GM12873 (cell line): ENCODE results near the gene SMARCA4.

ENCODE experiments used
- CTCF ChIP-seq: IDR thresholded peaks from 2 replicates; pipeline ENCODE4 v1.5.1; 2012; ENCODE audit warnings: low read depth, mild to moderate bottlenecking, moderate library complexity, low read length, control low read depth; ENCODE audit not compliant: insufficient read depth; ENCODE audit errors: missing control alignments

The SMARCA4 gene

GRCh38 chr19:10964903-10965302 is 4.1 kb downstream of the SMARCA4 start:
- TF ChIP-seq CTCF: peak; percentile 31

GRCh38 chr19:10965398-10965797 is 4.6 kb downstream of the SMARCA4 start:
- no peak for TF ChIP-seq CTCF

DNA sequence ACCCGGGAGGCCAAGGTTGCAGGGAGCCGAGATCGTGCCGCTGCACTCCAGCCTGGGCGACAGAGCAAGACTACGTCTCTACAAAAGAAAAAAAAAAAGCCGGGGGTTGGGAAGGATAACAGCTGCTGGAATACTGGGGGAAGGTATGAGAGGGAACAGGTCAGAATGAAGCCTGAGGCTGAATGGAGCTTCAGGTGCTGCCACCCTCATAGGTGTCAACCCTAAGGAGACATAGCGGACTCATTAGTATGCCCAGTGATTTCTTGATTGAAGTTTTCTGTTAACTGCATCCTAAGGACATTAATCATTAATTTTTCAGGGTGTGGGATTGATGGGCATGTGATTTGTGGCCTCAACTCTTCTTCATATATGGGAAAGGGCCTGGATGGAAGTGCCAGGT is 6.0 kb downstream of the SMARCA4 start:
- no peak for TF ChIP-seq CTCF

DNA sequence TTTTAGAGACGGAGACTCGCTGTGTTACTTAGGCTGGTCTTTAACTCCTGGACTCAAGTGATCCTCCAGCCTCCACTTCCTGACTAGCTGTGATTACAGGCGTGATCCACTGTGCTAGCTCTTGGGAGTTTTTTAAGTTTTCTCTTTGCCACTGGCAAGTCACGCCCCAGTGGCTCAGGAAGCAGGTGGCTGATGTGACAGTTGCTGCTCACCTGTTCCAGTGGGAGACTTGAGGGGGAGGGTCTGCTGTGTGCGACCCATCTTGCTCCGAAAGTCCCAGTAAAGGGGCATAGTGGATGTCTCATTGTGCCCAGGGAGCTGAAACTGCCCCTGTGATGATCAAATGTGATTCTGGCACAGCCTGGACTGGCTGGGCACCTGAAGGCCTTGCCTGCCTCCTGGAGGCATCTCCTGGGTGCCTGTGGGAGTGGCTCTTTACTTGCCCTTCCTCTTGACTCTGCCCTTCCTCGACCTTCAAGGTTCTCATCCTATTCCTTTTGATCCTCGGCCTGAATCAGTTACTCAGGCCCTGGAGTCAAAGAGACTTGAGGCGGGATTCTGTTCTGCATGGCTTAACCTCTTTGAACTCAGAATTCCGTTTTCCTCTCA is 7.8 kb downstream of the SMARCA4 start:
- peak; percentile 21 for TF ChIP-seq CTCF

GRCh38 chr19:10971107-10971726 is 10.4 kb downstream of the SMARCA4 start:
- TF ChIP-seq CTCF: no peak

- TF ChIP-seq CTCF: no peak
Measured at GRCh38 chr19:10975374-10976130, 14.7 kb downstream of the SMARCA4 start.

DNA sequence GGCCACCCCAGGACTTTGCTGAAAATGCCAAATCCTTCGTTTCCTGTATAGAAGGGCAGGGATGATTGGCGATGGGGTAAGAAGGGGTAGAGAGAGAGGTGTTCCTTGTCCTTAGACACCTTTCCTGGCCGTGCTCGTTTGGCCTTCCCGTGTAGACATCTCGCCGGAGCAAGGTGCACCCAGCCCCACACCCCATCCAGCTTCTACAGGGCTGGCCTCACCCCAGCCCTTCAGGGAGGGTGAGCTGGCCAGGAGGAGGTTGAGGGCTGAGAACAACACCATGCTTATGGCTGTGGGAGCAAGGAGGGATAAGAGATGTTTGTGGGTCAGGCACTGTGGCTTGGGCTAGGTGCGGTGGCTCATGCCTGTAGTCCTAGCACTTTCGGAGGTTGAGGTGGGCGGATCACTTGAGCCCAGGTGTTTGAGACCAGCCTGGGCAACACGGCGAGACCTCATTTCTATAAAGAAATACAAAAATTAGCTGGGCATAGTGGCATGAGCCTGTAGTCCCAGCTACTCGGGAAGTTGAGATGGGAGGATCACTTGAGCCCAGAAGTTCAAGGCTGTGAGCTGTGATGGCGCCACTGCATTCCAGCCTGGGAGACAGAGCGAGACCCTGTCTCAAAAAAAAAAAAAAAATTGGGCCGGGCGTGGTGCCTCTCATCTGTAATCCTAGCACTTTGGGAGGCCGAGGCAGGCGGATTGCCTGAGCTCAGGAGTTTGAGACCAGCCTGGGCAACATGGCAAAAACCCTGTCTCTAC is 15.5 kb downstream of the SMARCA4 start:
- no peak for TF ChIP-seq CTCF
